HG03442 (cell line): ENCODE results near the gene ADCY5.
"Not testable (repeated sequence)": the region's sequence is repeated elsewhere in the genome, so short reads cannot be mapped to it uniquely, and the experiment has no call there.

ENCODE experiments used
- ATAC-seq: cut with Tn5 transposase; IDR thresholded peaks from one replicate; pipeline ENCODE4 v1.9.1; 2021; ENCODE audit warnings: mild to moderate bottlenecking, moderate library complexity; ENCODE audit not compliant: unreplicated experiment

Gene ADCY5

GRCh38 chr3:123448536-123449101, at the start of gene ADCY5:
Gene ADCY5, minus strand, starts transcription at chr3:123449090. Its CDS starts 545 bp downstream, at chr3:123448545.
- no peak for ATAC-seq

GRCh38 chr3:123493912-123494311, 45.0 kb upstream of the ADCY5 start:
- no peak for ATAC-seq

- ATAC-seq: no peak
These were observed 43.2 kb upstream of the ADCY5 start for GRCh38 chr3:123491966-123492587.

GRCh38 chr3:123489400-123490004, 40.6 kb upstream of the ADCY5 start:
- no peak for ATAC-seq

GRCh38 chr3:123488645-123489347, 39.9 kb upstream of the ADCY5 start:
- ATAC-seq: no peak

- ATAC-seq: not testable (repeated sequence)
These were observed 38.2 kb upstream of the ADCY5 start for GRCh38 chr3:123487063-123487462.

- ATAC-seq: no peak
These were observed 37.6 kb upstream of the ADCY5 start for GRCh38 chr3:123486460-123486859.

- ATAC-seq: no peak
These were observed 36.7 kb upstream of the ADCY5 start for GRCh38 chr3:123485551-123485950.

GRCh38 chr3:123483146-123483545, 34.3 kb upstream of the ADCY5 start:
- no peak for ATAC-seq

- ATAC-seq: no peak
These were observed 33.0 kb upstream of the ADCY5 start for GRCh38 chr3:123481722-123482457.

- ATAC-seq: no peak
These were observed 32.2 kb upstream of the ADCY5 start for GRCh38 chr3:123481071-123481470.

GRCh38 chr3:123480428-123480827, 31.5 kb upstream of the ADCY5 start:
- ATAC-seq: no peak

- no peak for ATAC-seq
These were observed 31.0 kb upstream of the ADCY5 start for GRCh38 chr3:123479891-123480290.

- no peak for ATAC-seq
These were observed 29.4 kb upstream of the ADCY5 start for GRCh38 chr3:123478314-123478713.

- no peak for ATAC-seq
These were observed 28.3 kb upstream of the ADCY5 start for GRCh38 chr3:123476967-123477750.

GRCh38 chr3:123475786-123476185, 26.9 kb upstream of the ADCY5 start:
- no peak for ATAC-seq

GRCh38 chr3:123471106-123471505, 22.2 kb upstream of the ADCY5 start:
- ATAC-seq: no peak

GRCh38 chr3:123469323-123469995, 20.6 kb upstream of the ADCY5 start:
- ATAC-seq: no peak

GRCh38 chr3:123467046-123467445, 18.2 kb upstream of the ADCY5 start:
- ATAC-seq: no peak

GRCh38 chr3:123464211-123464610, 15.3 kb upstream of the ADCY5 start:
- ATAC-seq: no peak
